Subcutaneous abdominal adipose tissue (tissue), 5 donors: Measurements from ENCODE around the gene GNA15.

Experiments used
- H3K27ac ChIP-seq: one replicate; pipeline ENCODE4 v1.7.0; 2013; ENCODE audit warnings: low read depth, mild to moderate bottlenecking, inconsistent platforms, low read length, moderate library complexity
- H3K27me3 ChIP-seq, 5 donors: one replicate each; pipeline ENCODE4 v1.7.0; 2013; ENCODE audit warnings: low read length in 5 of 5, inconsistent platforms in 1 of 5; ENCODE audit not compliant: control insufficient read depth in 5 of 5, insufficient read depth in 4 of 5
- H3K36me3 ChIP-seq, 5 donors: one replicate each; pipeline ENCODE4 v1.7.0; 2013; ENCODE audit warnings: low read length in 5 of 5; ENCODE audit not compliant: control insufficient read depth in 5 of 5, insufficient read depth in 5 of 5
- H3K4me1 ChIP-seq, 5 donors: one replicate each; pipeline ENCODE4 v1.7.0; 2013; ENCODE audit warnings: low read length in 5 of 5, mild to moderate bottlenecking in 3 of 5, moderate library complexity in 1 of 5; ENCODE audit not compliant: control insufficient read depth in 5 of 5, insufficient read depth in 5 of 5
- H3K4me3 ChIP-seq, 5 donors: one replicate each; pipeline ENCODE4 v1.7.0; 2013; ENCODE audit warnings: low read length in 5 of 5, low read depth in 1 of 5
- H3K9ac ChIP-seq, 5 donors: one replicate each; pipeline ENCODE4 v1.7.0; 2013; ENCODE audit warnings: low read length in 5 of 5, mild to moderate bottlenecking in 4 of 5, moderate library complexity in 3 of 5
- H3K9me3 ChIP-seq, 5 donors: one replicate each; pipeline ENCODE4 v1.7.0; 2013; ENCODE audit warnings: low read length in 5 of 5; ENCODE audit not compliant: control insufficient read depth in 5 of 5
- donor health status: healthy.
- donor health status: healthy.
- donor health status: healthy.
- donor health status: healthy.
- donor health status: healthy.

The GNA15 gene

DNA sequence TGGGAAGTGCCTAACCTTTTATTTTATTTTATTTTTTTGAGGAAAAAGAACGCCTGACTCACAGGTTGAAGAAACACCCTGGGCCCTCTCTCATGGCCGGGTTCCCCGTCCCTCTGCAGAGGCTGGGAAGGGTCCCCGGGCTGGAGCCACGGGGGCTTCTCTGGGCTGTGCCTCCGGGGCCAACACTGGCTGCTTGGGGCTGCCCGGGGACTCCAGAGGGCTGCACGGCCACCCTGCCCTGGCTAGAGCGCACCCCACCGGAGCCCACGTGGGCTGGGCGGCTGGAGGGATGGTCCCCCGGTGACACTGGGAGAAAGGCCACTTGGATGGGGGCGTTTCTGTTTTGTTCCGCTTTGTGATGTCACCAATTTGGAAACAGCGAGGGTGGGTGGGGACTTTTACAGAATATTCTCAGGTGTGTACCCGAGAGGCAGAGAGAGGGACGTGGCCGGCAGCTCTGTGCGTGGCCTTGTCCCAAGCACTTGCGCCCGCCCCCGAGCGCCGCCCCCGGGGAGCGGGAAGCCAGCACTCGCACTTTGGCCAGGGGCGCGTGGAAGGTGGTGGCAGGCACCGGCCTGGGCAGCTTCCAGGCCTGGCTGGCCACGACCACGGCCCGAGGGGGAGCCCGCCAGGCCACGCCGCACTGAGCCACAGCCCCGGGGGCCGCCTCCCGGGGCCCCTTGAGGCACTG is 13.9 kb upstream of the GNA15 start:
- no peaks in the 10 kb centered on the region for H3K27me3 ChIP-seq
- H3K36me3 ChIP-seq: peaks cover 0 to 52% (median 43%) of the 10 kb centered on the region in 5 donors
- peaks cover 0 to 7% (median 0%) of the 10 kb centered on the region in 5 donors for H3K4me1 ChIP-seq
- H3K27ac ChIP-seq: no peak overlapping the region
- no peak overlapping the region for H3K9ac ChIP-seq
- no peaks in the 10 kb centered on the region for H3K9me3 ChIP-seq
- H3K4me3 ChIP-seq: no peak overlapping the region

- no peak overlapping the region for H3K4me3 ChIP-seq
- H3K36me3 ChIP-seq: peaks cover 0 to 50% (median 41%) of the 10 kb centered on the region in 5 donors
- H3K27me3 ChIP-seq: no peaks in the 10 kb centered on the region
- H3K9ac ChIP-seq: no peak overlapping the region
- no peak overlapping the region for H3K27ac ChIP-seq
- H3K9me3 ChIP-seq: no peaks in the 10 kb centered on the region
- peaks cover 0 to 7% (median 0%) of the 10 kb centered on the region in 5 donors for H3K4me1 ChIP-seq
Measured at GRCh38 chr19:3122512-3122870, 13.3 kb upstream of the GNA15 start.

GRCh38 chr19:3123088-3123721 is 12.6 kb upstream of the GNA15 start:
- Histone ChIP-seq H3K27me3 (no peaks in the 10 kb centered on the region), H3K4me1 (peaks cover 0 to 7% (median 0%) of the 10 kb centered on the region in 5 donors), H3K27ac (no peak overlapping the region), H3K36me3 (peaks cover 0 to 43% (median 34%) of the 10 kb centered on the region in 5 donors), H3K4me3 (no peak overlapping the region), H3K9ac (no peak overlapping the region), H3K9me3 (no peaks in the 10 kb centered on the region)

- H3K27ac ChIP-seq: no peak overlapping the region
- H3K9ac ChIP-seq: no peak overlapping the region
Measured at GRCh38 chr19:3123956-3124355, 11.9 kb upstream of the GNA15 start.

DNA sequence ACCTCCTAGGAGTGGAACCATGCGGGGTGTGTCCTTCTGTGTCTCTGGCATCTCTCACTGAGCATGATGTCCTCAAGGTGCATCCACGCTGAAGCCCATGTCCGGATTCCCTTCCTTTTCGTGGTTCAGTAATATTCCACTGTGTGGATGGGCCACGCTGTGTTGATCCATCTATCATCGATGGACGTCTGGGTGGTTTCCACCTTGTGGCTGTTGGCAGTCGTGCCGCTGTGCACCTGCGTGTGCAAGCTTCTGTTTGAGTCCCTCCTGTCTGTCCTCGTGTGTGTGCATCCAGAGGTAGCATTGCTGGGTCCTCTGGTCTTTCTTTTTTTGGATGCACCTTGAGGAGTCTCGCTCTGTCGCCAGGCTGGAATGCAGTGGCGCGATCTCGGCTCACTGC is 11.2 kb upstream of the GNA15 start:
- Histone ChIP-seq H3K4me1 (peaks cover 0 to 7% (median 0%) of the 10 kb centered on the region in 5 donors), H3K36me3 (peaks cover 0 to 31% (median 21%) of the 10 kb centered on the region in 5 donors), H3K27ac (no peak overlapping the region), H3K27me3 (no peaks in the 10 kb centered on the region), H3K9me3 (no peaks in the 10 kb centered on the region), H3K4me3 (no peak overlapping the region), H3K9ac (no peak overlapping the region)

More at GRCh38 chr19:3123956-3124355, 11.9 kb upstream of the GNA15 start:
- H3K4me1 ChIP-seq: peaks cover 0 to 7% (median 0%) of the 10 kb centered on the region in 5 donors
- H3K9me3 ChIP-seq: no peaks in the 10 kb centered on the region
- H3K4me3 ChIP-seq: no peak overlapping the region
- no peaks in the 10 kb centered on the region for H3K27me3 ChIP-seq
- peaks cover 0 to 36% (median 27%) of the 10 kb centered on the region in 5 donors for H3K36me3 ChIP-seq

- Histone ChIP-seq H3K27me3 (no peaks in the 10 kb centered on the region), H3K4me3 (no peak overlapping the region), H3K27ac (no peak overlapping the region), H3K9ac (no peak overlapping the region), H3K9me3 (no peaks in the 10 kb centered on the region), H3K4me1 (peaks cover 0 to 7% (median 0%) of the 10 kb centered on the region in 5 donors), H3K36me3 (peaks cover 0 to 19% (median 11%) of the 10 kb centered on the region in 5 donors)
Measured at GRCh38 chr19:3125900-3126524, 9.8 kb upstream of the GNA15 start.

DNA sequence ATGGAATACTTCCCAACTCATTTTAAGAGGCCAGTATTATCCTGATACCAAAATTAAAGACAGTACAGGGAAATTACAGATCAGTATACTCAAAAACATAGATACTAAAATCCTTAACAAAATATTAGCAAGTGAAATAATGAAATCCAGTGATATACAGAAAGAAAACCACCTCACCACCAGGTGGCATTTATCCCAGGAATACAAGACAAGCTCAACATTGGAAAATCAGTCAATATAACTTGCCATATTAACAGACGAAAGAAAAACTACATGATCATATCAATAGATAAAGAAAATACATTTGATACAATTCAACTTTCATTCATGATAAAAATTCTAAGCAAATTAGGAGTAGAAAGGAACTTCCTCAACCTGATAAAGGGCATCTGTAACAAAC is 6.7 kb upstream of the GNA15 start:
- Histone ChIP-seq H3K4me1 (peaks cover 0 to 8% (median 0%) of the 10 kb centered on the region in 5 donors), H3K36me3 (no peaks in the 10 kb centered on the region), H3K9me3 (no peaks in the 10 kb centered on the region)

DNA sequence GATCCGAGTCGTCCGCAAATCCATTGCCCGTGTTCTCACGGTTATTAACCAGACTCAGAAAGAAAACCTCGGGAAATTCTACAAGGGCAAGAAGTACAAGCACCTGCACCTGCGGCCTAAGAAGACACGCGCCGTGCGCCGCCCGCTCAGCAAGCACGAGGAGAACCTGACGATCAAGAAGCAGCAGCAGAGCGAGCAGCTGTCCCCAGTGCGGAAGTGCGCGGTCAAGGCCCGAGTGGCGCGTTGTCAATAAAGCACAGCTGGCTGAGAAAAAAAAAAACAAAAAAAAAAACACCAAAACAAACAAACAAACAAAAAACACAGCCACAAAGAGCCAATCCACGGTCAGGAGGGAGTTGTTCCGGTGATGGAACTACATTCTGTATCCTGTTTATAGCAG is 4.7 kb upstream of the GNA15 start:
- peaks cover 0 to 3% (median 0%) of the 10 kb centered on the region in 5 donors for H3K27me3 ChIP-seq
- H3K4me3 ChIP-seq: no peak overlapping the region
- H3K36me3 ChIP-seq: no peaks in the 10 kb centered on the region
- H3K9me3 ChIP-seq: no peaks in the 10 kb centered on the region
- no peak overlapping the region for H3K9ac ChIP-seq
- H3K4me1 ChIP-seq: peaks cover 0 to 7% (median 0%) of the 10 kb centered on the region in 5 donors
- no peak overlapping the region for H3K27ac ChIP-seq

More for the DNA sequence above, 6.7 kb upstream of the GNA15 start:
- H3K27ac ChIP-seq: no peak overlapping the region
- H3K27me3 ChIP-seq: peaks cover 0 to 3% (median 0%) of the 10 kb centered on the region in 5 donors
- no peak overlapping the region for H3K9ac ChIP-seq
- no peak overlapping the region for H3K4me3 ChIP-seq

DNA sequence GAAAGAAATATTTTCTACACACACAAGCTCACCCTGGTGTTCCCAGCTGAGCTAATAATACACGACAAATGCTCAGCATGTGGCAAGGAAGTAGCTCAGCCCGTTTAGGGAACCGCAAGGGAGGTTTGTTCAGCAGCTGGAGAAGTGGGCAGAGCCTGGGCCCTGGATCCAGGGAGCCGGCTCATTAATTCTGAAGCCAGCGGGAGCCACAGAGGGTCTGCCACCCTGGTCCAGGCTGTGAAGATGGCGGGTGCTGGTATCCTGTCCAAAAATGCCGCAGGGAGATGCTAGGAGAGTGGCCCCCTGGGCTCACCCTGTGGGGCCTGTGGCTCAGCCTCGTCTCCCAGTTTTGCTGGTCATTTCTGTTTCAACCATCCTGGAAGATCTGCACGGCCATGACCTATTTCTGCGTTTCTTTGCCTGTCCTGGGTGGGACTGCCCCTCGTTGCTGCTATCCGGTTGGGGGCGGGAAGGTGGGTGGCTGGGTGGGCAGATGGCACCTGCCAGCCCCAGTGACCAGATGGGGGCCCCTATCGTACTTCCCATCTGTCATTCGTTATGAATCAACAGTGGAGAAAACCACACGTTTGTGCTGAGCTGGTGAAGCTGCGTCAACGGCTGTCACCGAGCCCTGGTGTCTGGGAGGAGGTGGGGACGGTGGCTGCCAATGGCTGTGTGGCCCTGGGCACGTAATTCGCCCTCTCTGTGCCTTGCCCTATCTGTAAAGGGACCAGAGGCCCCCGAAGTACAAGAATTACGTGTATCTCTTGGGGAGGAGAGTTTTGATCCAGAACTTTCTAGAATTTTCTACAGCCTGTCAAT is 2.7 kb upstream of the GNA15 start:
- peaks cover 0 to 3% (median 0%) of the 10 kb centered on the region in 5 donors for H3K27me3 ChIP-seq
- peak overlapping the region; percentile 65 for H3K27ac ChIP-seq
- H3K36me3 ChIP-seq: no peaks in the 10 kb centered on the region
- peak overlapping the region in 1 of 5 donors; percentile 8 for H3K4me3 ChIP-seq
- H3K4me1 ChIP-seq: peaks cover 0 to 18% (median 7%) of the 10 kb centered on the region in 5 donors
- peak overlapping the region in 1 of 5 donors; percentile 57 for H3K9ac ChIP-seq
- H3K9me3 ChIP-seq: no peaks in the 10 kb centered on the region
